Neural cell (in vitro differentiated cells): ENCODE results near the gene MYO3B. TPM values are rescaled to one million over a fixed set of nuclear protein-coding genes. Genes with fewer than 3 reads are reported as not detected.

Source experiments
- H2AFZ ChIP-seq: fragments of 200-600, 300-800 bp; sonication (generic), shearing (Covaris generic); 2 replicates; pipeline ENCODE4 v1.6.0; 2014; ENCODE audit warnings: low read depth, mild to moderate bottlenecking, antibody characterized with exemption, low read length, moderate library complexity
- H3F3A ChIP-seq: fragments of 200-600 bp; shearing (Covaris generic); 2 replicates; pipeline ENCODE4 v1.6.1; 2016; ENCODE audit warnings: mild to moderate bottlenecking, moderate library complexity, mixed read lengths, antibody characterized with exemption, low read length; ENCODE audit not compliant: insufficient read depth, poor library complexity, severe bottlenecking
- H3K27ac ChIP-seq: fragments of 200-600, 300-800 bp; sonication (generic), shearing (Covaris generic); 2 replicates; pipeline ENCODE4 v1.5.1; 2014; ENCODE audit warnings: mild to moderate bottlenecking, low read length, moderate library complexity
- H3K27me3 ChIP-seq: fragments of 300-800, 200-600 bp; sonication (generic), shearing (Covaris generic); 2 replicates; pipeline ENCODE4 v1.6.0; 2014; ENCODE audit warnings: mild to moderate bottlenecking, low read depth, low read length, moderate library complexity; ENCODE audit not compliant: insufficient read depth
- H3K36me3 ChIP-seq: fragments of 300-800, 200-600 bp; sonication (generic), shearing (Covaris generic); 2 replicates; pipeline ENCODE4 v1.5.1; 2014; ENCODE audit warnings: mild to moderate bottlenecking, antibody characterized with exemption, low read length, moderate library complexity; ENCODE audit not compliant: insufficient read depth
- H3K4me2 ChIP-seq: fragments of 300-800, 200-600 bp; sonication (generic), shearing (Covaris generic); 2 replicates; pipeline ENCODE4 v1.6.0; 2014; ENCODE audit warnings: mild to moderate bottlenecking, low read length
- H3K4me3 ChIP-seq: fragments of 300-800, 200-600 bp; sonication (generic), shearing (Covaris generic); 2 replicates; pipeline ENCODE4 v1.5.1; 2014; ENCODE audit warnings: mild to moderate bottlenecking, low read length, moderate library complexity
- H3K79me2 ChIP-seq: fragments of 200-600 bp; shearing (Covaris generic); replicated peaks from 2 replicates; pipeline ENCODE4 v1.6.0; 2014; ENCODE audit warnings: mild to moderate bottlenecking, low read length, moderate library complexity; ENCODE audit not compliant: insufficient read depth
- H3K9ac ChIP-seq: fragments of 300-800, 200-600 bp; sonication (generic), shearing (Covaris generic); 2 replicates; pipeline ENCODE4 v1.6.1; 2016; ENCODE audit warnings: mild to moderate bottlenecking, low read length, mixed read lengths
- H3K9me2 ChIP-seq: fragments of 200-600 bp; shearing (Covaris generic); 2 replicates; pipeline ENCODE4 v1.6.1; 2016; ENCODE audit warnings: mild to moderate bottlenecking, low read length, mixed read lengths; ENCODE audit not compliant: insufficient read depth
- H3K9me3 ChIP-seq: fragments of 200-600, 300-800 bp; sonication (generic), shearing (Covaris generic); 2 replicates; pipeline ENCODE4 v1.6.1; 2016; ENCODE audit warnings: mild to moderate bottlenecking, mixed run types, low read length, moderate library complexity, mixed read lengths
- H4K20me1 ChIP-seq: fragments of 200-600 bp; shearing (Covaris generic); 2 replicates; pipeline ENCODE4 v1.6.1; 2016; ENCODE audit warnings: mild to moderate bottlenecking, mixed run types; ENCODE audit not compliant: insufficient read depth
- EP300 ChIP-seq: fragments of 450-650 bp; conservative IDR thresholded peaks from 2 replicates; pipeline ENCODE4 v1.6.1; 2014; ENCODE audit warnings: antibody characterized with exemption, mild to moderate bottlenecking, moderate library complexity; ENCODE audit not compliant: poor library complexity, severe bottlenecking
- EZH2 ChIP-seq: fragments of 200-600, 300-800 bp; shearing (Covaris generic), sonication (generic); IDR thresholded peaks from 2 replicates; pipeline ENCODE4 v1.6.1; 2014; ENCODE audit warnings: antibody characterized with exemption, low read length, borderline replicate concordance, mild to moderate bottlenecking; ENCODE audit not compliant: insufficient read depth, poor library complexity, severe bottlenecking
- MXI1 ChIP-seq: fragments of 450-650 bp; conservative IDR thresholded peaks from 2 replicates; pipeline ENCODE4 v1.6.1; 2014; ENCODE audit warnings: antibody characterized with exemption, mild to moderate bottlenecking; ENCODE audit not compliant: poor library complexity, severe bottlenecking
- POLR2AphosphoS5 ChIP-seq: IDR thresholded peaks from 2 replicates; pipeline ENCODE4 v1.6.1; 2012
- RAD21 ChIP-seq: fragments of 450-650 bp; conservative IDR thresholded peaks from 2 replicates; pipeline ENCODE4 v1.6.1; 2014; ENCODE audit warnings: antibody characterized with exemption, mild to moderate bottlenecking, moderate library complexity
- REST ChIP-seq: IDR thresholded peaks from 2 replicates; pipeline ENCODE4 v1.6.1; 2012; ENCODE audit warnings: borderline replicate concordance
- SMC3 ChIP-seq: fragments of 450-650 bp; conservative IDR thresholded peaks from 2 replicates; pipeline ENCODE4 v1.6.1; 2014; ENCODE audit warnings: antibody characterized with exemption, mild to moderate bottlenecking, moderate library complexity; ENCODE audit not compliant: poor library complexity
- TAF1 ChIP-seq: IDR thresholded peaks from 2 replicates; pipeline ENCODE4 v1.6.1; 2012; ENCODE audit warnings: low read depth
- polyA plus RNA-seq: library from polyadenylated mRNA; depleted of rRNA; stranded (reverse); fragments of >200 nt; gene quantifications from 2 replicates; pipeline ENCODE4 v1.2.3, GENCODE V29; 2014
- TF ChIP-seq, protein P1 (sequence below): fragments of 450-650 bp; IDR thresholded peaks from 2 replicates; pipeline ENCODE4 v1.5.1; 2014; ENCODE audit warnings: antibody characterized with exemption, mild to moderate bottlenecking, moderate library complexity; ENCODE audit not compliant: poor library complexity, severe bottlenecking

The MYO3B gene
- polyA plus RNA-seq, 1 donor from 2014 or later, result 0.11 TPM

DNA sequence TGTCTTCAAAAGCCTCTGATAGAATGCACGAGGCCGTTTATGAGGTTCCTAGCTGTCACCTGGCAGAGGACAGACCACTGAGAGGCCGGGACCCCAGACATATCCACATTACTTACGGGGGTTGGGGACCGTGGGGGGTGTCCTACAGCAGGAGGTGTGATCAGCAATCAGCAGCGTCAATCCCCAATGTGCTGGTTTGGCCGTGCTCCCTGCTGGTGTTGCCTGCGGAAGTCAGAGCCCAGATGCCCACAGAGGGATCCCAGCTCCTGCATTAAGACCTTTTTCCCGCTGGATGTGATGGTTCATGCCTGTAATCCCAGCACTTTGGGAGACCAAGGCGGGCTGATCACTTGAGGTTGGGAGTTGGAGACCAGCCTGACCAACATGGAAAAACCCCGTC, 516.4 kb downstream of the MYO3B start:
- Histone ChIP-seq H4K20me1 (no peaks in the 10 kb centered on the region), H3K9me3 (no peaks in the 10 kb centered on the region), H3K27ac (no peak overlapping the region), H3K36me3 (no peaks in the 10 kb centered on the region), H3K27me3 (no peaks in the 10 kb centered on the region), H3K9me2 (no peaks in the 10 kb centered on the region), H3K79me2 (no peaks in the 10 kb centered on the region), H3K4me3 (no peak overlapping the region), H3F3A (no peaks in the 10 kb centered on the region), H3K9ac (no peak overlapping the region), H2AFZ (no peak overlapping the region), H3K4me2 (no peak overlapping the region)
- TF ChIP-seq MXI1 (no peak), RAD21 (no peak), SMC3 (no peak), REST (no peak), EZH2 (no peak), POLR2AphosphoS5 (no peak), TAF1 (no peak), EP300 (no peak)
- TF ChIP-seq, protein P1, sequence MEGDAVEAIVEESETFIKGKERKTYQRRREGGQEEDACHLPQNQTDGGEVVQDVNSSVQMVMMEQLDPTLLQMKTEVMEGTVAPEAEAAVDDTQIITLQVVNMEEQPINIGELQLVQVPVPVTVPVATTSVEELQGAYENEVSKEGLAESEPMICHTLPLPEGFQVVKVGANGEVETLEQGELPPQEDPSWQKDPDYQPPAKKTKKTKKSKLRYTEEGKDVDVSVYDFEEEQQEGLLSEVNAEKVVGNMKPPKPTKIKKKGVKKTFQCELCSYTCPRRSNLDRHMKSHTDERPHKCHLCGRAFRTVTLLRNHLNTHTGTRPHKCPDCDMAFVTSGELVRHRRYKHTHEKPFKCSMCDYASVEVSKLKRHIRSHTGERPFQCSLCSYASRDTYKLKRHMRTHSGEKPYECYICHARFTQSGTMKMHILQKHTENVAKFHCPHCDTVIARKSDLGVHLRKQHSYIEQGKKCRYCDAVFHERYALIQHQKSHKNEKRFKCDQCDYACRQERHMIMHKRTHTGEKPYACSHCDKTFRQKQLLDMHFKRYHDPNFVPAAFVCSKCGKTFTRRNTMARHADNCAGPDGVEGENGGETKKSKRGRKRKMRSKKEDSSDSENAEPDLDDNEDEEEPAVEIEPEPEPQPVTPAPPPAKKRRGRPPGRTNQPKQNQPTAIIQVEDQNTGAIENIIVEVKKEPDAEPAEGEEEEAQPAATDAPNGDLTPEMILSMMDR, result no peak

- Histone ChIP-seq H3K9me3 (no peaks in the 10 kb centered on the region), H3K27me3 (no peaks in the 10 kb centered on the region), H3K27ac (no peak overlapping the region), H3K9me2 (no peaks in the 10 kb centered on the region), H4K20me1 (no peaks in the 10 kb centered on the region), H3K79me2 (no peaks in the 10 kb centered on the region), H3K4me3 (no peak overlapping the region), H3K36me3 (no peaks in the 10 kb centered on the region), H2AFZ (no peak overlapping the region), H3K4me2 (no peak overlapping the region), H3K9ac (no peak overlapping the region), H3F3A (no peaks in the 10 kb centered on the region)
- TF ChIP-seq SMC3 (no peak), EZH2 (no peak), RAD21 (no peak), REST (no peak), EP300 (no peak), POLR2AphosphoS5 (no peak), MXI1 (no peak), TAF1 (no peak)
- TF ChIP-seq, protein P1, result no peak
These were observed 517.8 kb downstream of the MYO3B start for GRCh38 chr2:170695521-170696410.
